ENCODE results near the gene WDFY2. TPM values are rescaled to one million over a fixed set of nuclear protein-coding genes. Genes with fewer than 3 reads are reported as not detected.

Gene WDFY2
- total RNA-seq, 1 experiment from 2014 or later = 4.1 TPM

- BruUV-seq (replicated peaks) = no TSS peak
- no peaks in the 10 kb centered on the region for H3F3A ChIP-seq (ENCODE audit: low read length, unreplicated experiment)
- H3K9me2 ChIP-seq (replicated peaks; ENCODE audit: low read length) = no peaks in the 10 kb centered on the region
- no peaks in the 10 kb centered on the region for H3K4me1 ChIP-seq (ENCODE audit: insufficient read depth, low read length)
- no peak overlapping the region for H3K9ac ChIP-seq (ENCODE audit: low read length)
- H2AFZ ChIP-seq (ENCODE audit: low read length) = no peak overlapping the region
- no peaks in the 10 kb centered on the region for H3K9me3 ChIP-seq (ENCODE audit: low read length)
- ATAC-seq (no peak; the same call in 1 of the 2 replicates), DNase-seq (no peak)
- TF ChIP-seq EZH2phosphoT487 (IDR thresholded peaks at IDR 0.05; ENCODE audit: borderline replicate concordance, low read length) = no peak
- TF ChIP-seq CTCF (conservative IDR thresholded peaks at IDR 0.05; ENCODE audit: low read depth, low read length) = no peak
- TF ChIP-seq EZH2 (IDR thresholded peaks at IDR 0.05; ENCODE audit: low read length, unreplicated experiment) = no peak
- no peak overlapping the region for H3K4me2 ChIP-seq (ENCODE audit: low read length)
- no peak overlapping the region for H3K27ac ChIP-seq (ENCODE audit: low read length)
- no peaks in the 10 kb centered on the region for H3K27me3 ChIP-seq (ENCODE audit: low read length)
- H3K79me2 ChIP-seq (ENCODE audit: low read length) = no peaks in the 10 kb centered on the region
- no peaks in the 10 kb centered on the region for H4K20me1 ChIP-seq (ENCODE audit: low read length)
- ChIA-PET POLR2A (ENCODE audit: unreplicated experiment) (no interaction called here), CTCF (no interaction called here)
- H3K36me3 ChIP-seq (ENCODE audit: low read depth, low read length) = no peaks in the 10 kb centered on the region
- no peak overlapping the region for H3K4me3 ChIP-seq (ENCODE audit: low read length)
- intact Hi-C loops (cut with micrococcal nuclease) = no loop called here
Measured at GRCh38 chr13:51539887-51540286, 44.4 kb upstream of the WDFY2 start.

- intact Hi-C loops (cut with micrococcal nuclease) = no loop called here
- Histone ChIP-seq H3K4me2 (ENCODE audit: low read length) (no peak overlapping the region), H3K79me2 (ENCODE audit: low read length) (no peaks in the 10 kb centered on the region), H3K4me1 (ENCODE audit: insufficient read depth, low read length) (no peaks in the 10 kb centered on the region), H3K27me3 (ENCODE audit: low read length) (no peaks in the 10 kb centered on the region), H2AFZ (ENCODE audit: low read length) (no peak overlapping the region), H3F3A (ENCODE audit: low read length, unreplicated experiment) (no peaks in the 10 kb centered on the region), H3K9me2 (replicated peaks; ENCODE audit: low read length) (no peaks in the 10 kb centered on the region), H3K9me3 (ENCODE audit: low read length) (no peaks in the 10 kb centered on the region), H4K20me1 (ENCODE audit: low read length) (no peaks in the 10 kb centered on the region), H3K27ac (ENCODE audit: low read length) (no peak overlapping the region), H3K4me3 (ENCODE audit: low read length) (no peak overlapping the region), H3K36me3 (ENCODE audit: low read depth, low read length) (no peaks in the 10 kb centered on the region), H3K9ac (ENCODE audit: low read length) (no peak overlapping the region)
- DNase-seq (no peak), ATAC-seq (no peak)
- BruUV-seq (replicated peaks) = no TSS peak
- TF ChIP-seq EZH2phosphoT487 (IDR thresholded peaks at IDR 0.05; ENCODE audit: borderline replicate concordance, low read length) = no peak
- TF ChIP-seq CTCF (conservative IDR thresholded peaks at IDR 0.05; ENCODE audit: low read depth, low read length) = no peak
- TF ChIP-seq EZH2 (IDR thresholded peaks at IDR 0.05; ENCODE audit: low read length, unreplicated experiment) = no peak
- ChIA-PET CTCF (no interaction called here), POLR2A (ENCODE audit: unreplicated experiment) (interaction anchor here (0.8 kb wide), 1 partner anchor 88 kb away, joined by 4 read pairs; no protein-coding TSS in a partner anchor)
Measured at GRCh38 chr13:51541037-51541436, 43.2 kb upstream of the WDFY2 start.

GRCh38 chr13:51541809-51542258, 42.4 kb upstream of the WDFY2 start:
- intact Hi-C loops (cut with micrococcal nuclease) = no loop called here
- BruUV-seq (replicated peaks) = no TSS peak

More at GRCh38 chr13:51541809-51542258, 42.4 kb upstream of the WDFY2 start:
- Histone ChIP-seq H3K36me3 (ENCODE audit: low read depth, low read length) (no peaks in the 10 kb centered on the region), H3F3A (ENCODE audit: low read length, unreplicated experiment) (no peaks in the 10 kb centered on the region), H3K9ac (ENCODE audit: low read length) (no peak overlapping the region), H3K79me2 (ENCODE audit: low read length) (no peaks in the 10 kb centered on the region), H2AFZ (ENCODE audit: low read length) (no peak overlapping the region), H3K27ac (ENCODE audit: low read length) (no peak overlapping the region), H4K20me1 (ENCODE audit: low read length) (no peaks in the 10 kb centered on the region), H3K27me3 (ENCODE audit: low read length) (no peaks in the 10 kb centered on the region), H3K4me1 (ENCODE audit: insufficient read depth, low read length) (no peaks in the 10 kb centered on the region), H3K9me3 (ENCODE audit: low read length) (no peaks in the 10 kb centered on the region), H3K9me2 (replicated peaks; ENCODE audit: low read length) (no peaks in the 10 kb centered on the region), H3K4me3 (ENCODE audit: low read length) (no peak overlapping the region), H3K4me2 (ENCODE audit: low read length) (no peak overlapping the region)
- ChIA-PET CTCF (no interaction called here), POLR2A (ENCODE audit: unreplicated experiment) (interaction anchor here (0.8 kb wide), 1 partner anchor 89 kb away, joined by 4 read pairs; no protein-coding TSS in a partner anchor)
- no peak for ATAC-seq
- DNase-seq = no peak
- TF ChIP-seq EZH2 (IDR thresholded peaks at IDR 0.05; ENCODE audit: low read length, unreplicated experiment) (no peak), CTCF (conservative IDR thresholded peaks at IDR 0.05; ENCODE audit: low read depth, low read length) (no peak), EZH2phosphoT487 (IDR thresholded peaks at IDR 0.05; ENCODE audit: borderline replicate concordance, low read length) (no peak)

All from PC-3 (cell line).